ENCODE data around the gene SMIM13.

GRCh38 chr6:11121851-11122250 lies 28.2 kb downstream of the SMIM13 start:
- TF ChIP-seq CTCF (IDR thresholded peaks at IDR 0.05; ENCODE audit: low read depth, low read length) = no peak
- TF ChIP-seq EZH2phosphoT487 (IDR thresholded peaks at IDR 0.05; ENCODE audit: low read depth) = no peak
